MM.1S (cell line): ENCODE results near the gene PBX4.

Source experiments
- DNase-seq: peaks from one replicate; pipeline ENCODE4 v3.0.0-alpha.2; 2015
- H2AFZ ChIP-seq: fragments of 300-600 bp; sonication (generic); 2 replicates; pipeline ENCODE4 v1.6.0; 2016; ENCODE audit warnings: antibody characterized with exemption, low read length
- H3F3A ChIP-seq: fragments of 300-600 bp; sonication (generic); 2 replicates; pipeline ENCODE4 v1.6.1; 2016; ENCODE audit warnings: mild to moderate bottlenecking, antibody characterized with exemption, low read length, moderate library complexity, mixed read lengths; ENCODE audit not compliant: insufficient read depth
- H3K27ac ChIP-seq: fragments of 300-600 bp; sonication (generic); 2 replicates; pipeline ENCODE4 v1.5.1; 2016; ENCODE audit warnings: mild to moderate bottlenecking, low read length
- H3K27me3 ChIP-seq: fragments of 300-600 bp; sonication (generic); replicated peaks from 2 replicates; pipeline ENCODE4 v1.6.0; 2016; ENCODE audit warnings: low read length; ENCODE audit not compliant: insufficient read depth
- H3K36me3 ChIP-seq: fragments of 300-600 bp; sonication (generic); replicated peaks from 2 replicates; pipeline ENCODE4 v1.6.1; 2016; ENCODE audit warnings: mild to moderate bottlenecking, low read length, mixed read lengths; ENCODE audit not compliant: insufficient read depth
- H3K4me1 ChIP-seq: fragments of 300-600 bp; sonication (generic); 2 replicates; pipeline ENCODE4 v1.6.1; 2016; ENCODE audit warnings: low read length, mixed read lengths
- H3K4me2 ChIP-seq: fragments of 300-600 bp; sonication (generic); 2 replicates; pipeline ENCODE4 v1.6.0; 2016; ENCODE audit warnings: low read depth, low read length
- H3K4me3 ChIP-seq: fragments of 300-600 bp; sonication (generic); 2 replicates; pipeline ENCODE4 v1.5.1; 2016; ENCODE audit warnings: low read length, mixed read lengths
- H3K79me2 ChIP-seq: fragments of 300-600 bp; sonication (generic); 2 replicates; pipeline ENCODE4 v1.6.1; 2016; ENCODE audit warnings: mixed run types, low read length, mixed read lengths
- H3K9ac ChIP-seq: fragments of 300-600 bp; sonication (generic); 2 replicates; pipeline ENCODE4 v1.6.1; 2016; ENCODE audit warnings: low read length, mixed read lengths
- H3K9me2 ChIP-seq: fragments of 300-600 bp; sonication (generic); replicated peaks from 2 replicates; pipeline ENCODE4 v1.6.1; 2016; ENCODE audit warnings: mild to moderate bottlenecking, low read length, mixed read lengths; ENCODE audit not compliant: insufficient read depth
- H3K9me3 ChIP-seq: fragments of 300-600 bp; sonication (generic); replicated peaks from 2 replicates; pipeline ENCODE4 v1.6.1; 2016; ENCODE audit warnings: mild to moderate bottlenecking, low read length, mixed read lengths; ENCODE audit not compliant: insufficient read depth
- H4K20me1 ChIP-seq: fragments of 300-600 bp; sonication (generic); 2 replicates; pipeline ENCODE4 v1.6.1; 2016; ENCODE audit warnings: mild to moderate bottlenecking, low read length, moderate library complexity, mixed read lengths; ENCODE audit not compliant: insufficient read depth
- CTCF ChIP-seq: fragments of 300-600 bp; sonication (generic); IDR thresholded peaks from 2 replicates; pipeline ENCODE4 v1.5.1; 2016; ENCODE audit warnings: antibody characterized with exemption, low read length, mixed read lengths
- EZH2 ChIP-seq: fragments of 300-600 bp; sonication (generic); optimal IDR thresholded peaks from 2 replicates; pipeline ENCODE3; 2017; ENCODE audit warnings: low read depth, mild to moderate bottlenecking, antibody characterized with exemption, low read length, mixed read lengths
- EZH2phosphoT487 ChIP-seq: fragments of 300-600 bp; sonication (generic); IDR thresholded peaks from 2 replicates; pipeline ENCODE4 v1.6.1; 2018; ENCODE audit warnings: antibody characterized with exemption, low read length

Gene PBX4

GRCh38 chr19:19619849-19620210, 1.3 kb upstream of the PBX4 start:
- H3K9me2 ChIP-seq, result no peaks in the 10 kb centered on the region
- H3K4me1 ChIP-seq, result no peaks in the 10 kb centered on the region
- no peaks in the 10 kb centered on the region for H4K20me1 ChIP-seq
- H3K36me3 ChIP-seq, result no peaks in the 10 kb centered on the region
- no peaks in the 10 kb centered on the region for H3K79me2 ChIP-seq
- H3K9me3 ChIP-seq, result no peaks in the 10 kb centered on the region
- no peak overlapping the region for H2AFZ ChIP-seq
- no peak overlapping the region for H3K9ac ChIP-seq
- H3F3A ChIP-seq, result no peaks in the 10 kb centered on the region
- H3K4me3 ChIP-seq, result no peak overlapping the region
- no peak for DNase-seq
- H3K27me3 ChIP-seq, result no peaks in the 10 kb centered on the region
- no peak overlapping the region for H3K4me2 ChIP-seq
- TF ChIP-seq EZH2 (no peak), EZH2phosphoT487 (no peak), CTCF (no peak)
- no peak overlapping the region for H3K27ac ChIP-seq

GRCh38 chr19:19619181-19619848, 828 bp upstream of the PBX4 start:
- no peaks in the 10 kb centered on the region for H3K79me2 ChIP-seq
- H3K27me3 ChIP-seq, result no peaks in the 10 kb centered on the region
- H3K9ac ChIP-seq, result no peak overlapping the region
- H4K20me1 ChIP-seq, result no peaks in the 10 kb centered on the region
- H3F3A ChIP-seq, result no peaks in the 10 kb centered on the region
- no peaks in the 10 kb centered on the region for H3K36me3 ChIP-seq
- H3K4me1 ChIP-seq, result no peaks in the 10 kb centered on the region
- DNase-seq, result no peak
- H3K4me2 ChIP-seq, result no peak overlapping the region
- TF ChIP-seq CTCF (no peak), EZH2phosphoT487 (no peak), EZH2 (no peak)
- no peak overlapping the region for H3K4me3 ChIP-seq
- H3K9me2 ChIP-seq, result no peaks in the 10 kb centered on the region
- no peak overlapping the region for H2AFZ ChIP-seq
- no peaks in the 10 kb centered on the region for H3K9me3 ChIP-seq
- H3K27ac ChIP-seq, result no peak overlapping the region

GRCh38 chr19:19615086-19615485, 3.4 kb downstream of the PBX4 start:
- H3K4me3 ChIP-seq, result no peak overlapping the region
- H3K9ac ChIP-seq, result no peak overlapping the region
- H3K79me2 ChIP-seq, result no peaks in the 10 kb centered on the region
- no peak for DNase-seq
- H3K4me2 ChIP-seq, result no peak overlapping the region
- no peaks in the 10 kb centered on the region for H4K20me1 ChIP-seq
- H3K27ac ChIP-seq, result no peak overlapping the region
- no peak for TF ChIP-seq CTCF
- no peak for TF ChIP-seq EZH2
- TF ChIP-seq EZH2phosphoT487, result no peak
- no peaks in the 10 kb centered on the region for H3F3A ChIP-seq
- H2AFZ ChIP-seq, result no peak overlapping the region
- no peaks in the 10 kb centered on the region for H3K36me3 ChIP-seq
- H3K9me3 ChIP-seq, result no peaks in the 10 kb centered on the region
- H3K9me2 ChIP-seq, result no peaks in the 10 kb centered on the region
- H3K27me3 ChIP-seq, result no peaks in the 10 kb centered on the region
- H3K4me1 ChIP-seq, result no peaks in the 10 kb centered on the region
